Uterus (tissue), 4 donors: ENCODE data around the gene AQP3. TPM values are rescaled to one million over a fixed set of nuclear protein-coding genes. Genes with fewer than 3 reads are reported as not detected.
"Not testable (repeated sequence)": the region's sequence is repeated elsewhere in the genome, so short reads cannot be mapped to it uniquely, and the experiment has no call there.

ENCODE experiments used
- DNase-seq, 2 donors: peaks; one replicate each; pipeline ENCODE4 v3.0.0-alpha.2; 2019 to 2020
- H3K27ac ChIP-seq, 2 donors: fragments of 200-600 bp; sonication (generic); 1 replicate in 1 of 2; 2 replicates in 1 of 2; pipeline ENCODE4 v1.5.1; 2016 to 2018
- H3K27me3 ChIP-seq, 2 donors: fragments of 200-600 bp; sonication (generic); one replicate each; pipeline ENCODE4 v1.5.1; 2018 to 2019; ENCODE audit warnings: control low read depth in 1 of 2
- H3K36me3 ChIP-seq, 2 donors: fragments of 200-600 bp; sonication (generic); one replicate each; pipeline ENCODE4 v1.5.1; 2019; ENCODE audit warnings: control low read depth in 1 of 2
- H3K4me1 ChIP-seq, 2 donors: fragments of 200-600 bp; sonication (generic); one replicate each; pipeline ENCODE4 v1.5.1; 2018 to 2019; ENCODE audit warnings: control low read depth in 1 of 2
- H3K4me3 ChIP-seq, 2 donors: fragments of 200-600 bp; sonication (generic); 1 replicate in 1 of 2; 2 replicates in 1 of 2; pipeline ENCODE4 v1.5.1; 2018 to 2019; ENCODE audit warnings: mild to moderate bottlenecking in 1 of 2
- H3K9me3 ChIP-seq, 2 donors: fragments of 200-600 bp; sonication (generic); one replicate each; pipeline ENCODE4 v1.5.1; 2019; ENCODE audit warnings: control low read depth in 1 of 2
- POLR2A ChIP-seq, 2 donors: fragments of 450-650 bp; IDR thresholded peaks; one replicate each; pipeline ENCODE4 v1.6.1; 2016; ENCODE audit warnings: antibody characterized with exemption in 2 of 2, mild to moderate bottlenecking in 1 of 2, moderate library complexity in 1 of 2
- intact Hi-C: fragments of 100-400 bp; cut with DNase I; formaldehyde crosslinking; loops from one replicate; pipeline ENCODE4 v1.15.1; 2023; ENCODE audit warnings: low total_unique reads
- total RNA-seq, 4 donors: library from RNA; depleted of rRNA in 3 of 4; stranded (reverse); fragments of >200 nt in 3 of 4; gene quantifications; one replicate each; pipeline versions ENCODE4 v1.1.0 to v1.2.4, GENCODE V29; 2014 to 2023
- TF ChIP-seq, protein P1 (sequence below), 4 experiments: fragments of 200-600 bp in 2 of 4; fragments of 450-650 bp in 2 of 4; sonication (generic) in 2 of 4; IDR thresholded peaks; one replicate each; pipeline ENCODE4 v1.5.1; 2016 to 2019; ENCODE audit warnings: antibody characterized with exemption in 4 of 4, mild to moderate bottlenecking in 2 of 4, moderate library complexity in 1 of 4
- donor health status: DM: yes; HTN: yes; CAD: no.

AQP3 gene
- total RNA-seq, 4 donors from 2014 or later = 2.8 to 14.4 (median 5.8) TPM; not detected in 1

DNA sequence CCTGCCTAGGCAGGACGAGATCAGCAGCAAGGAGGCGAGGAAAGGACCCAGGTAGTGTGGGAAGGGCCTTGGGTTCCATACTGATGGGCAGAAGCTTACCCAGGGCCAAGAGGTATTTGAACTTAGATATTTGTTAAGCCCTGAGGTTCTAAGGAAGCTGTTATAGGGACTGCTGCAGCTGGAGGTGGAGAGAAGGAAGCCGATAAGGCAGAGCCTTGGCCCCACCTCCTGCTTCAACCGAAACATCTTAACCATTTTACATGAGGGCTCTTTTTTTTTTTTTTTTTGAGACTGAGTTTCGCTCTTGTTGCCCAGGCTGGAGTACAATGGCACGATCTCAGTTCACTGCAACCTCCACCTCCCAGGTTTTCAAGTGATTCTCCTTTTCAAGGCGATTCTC is 8.6 kb upstream of the AQP3 start:
- H3K36me3 ChIP-seq = no peaks in the 10 kb centered on the region
- no peak overlapping the region for H3K27ac ChIP-seq
- intact Hi-C loops = no loop called here
- TF ChIP-seq, protein P1, sequence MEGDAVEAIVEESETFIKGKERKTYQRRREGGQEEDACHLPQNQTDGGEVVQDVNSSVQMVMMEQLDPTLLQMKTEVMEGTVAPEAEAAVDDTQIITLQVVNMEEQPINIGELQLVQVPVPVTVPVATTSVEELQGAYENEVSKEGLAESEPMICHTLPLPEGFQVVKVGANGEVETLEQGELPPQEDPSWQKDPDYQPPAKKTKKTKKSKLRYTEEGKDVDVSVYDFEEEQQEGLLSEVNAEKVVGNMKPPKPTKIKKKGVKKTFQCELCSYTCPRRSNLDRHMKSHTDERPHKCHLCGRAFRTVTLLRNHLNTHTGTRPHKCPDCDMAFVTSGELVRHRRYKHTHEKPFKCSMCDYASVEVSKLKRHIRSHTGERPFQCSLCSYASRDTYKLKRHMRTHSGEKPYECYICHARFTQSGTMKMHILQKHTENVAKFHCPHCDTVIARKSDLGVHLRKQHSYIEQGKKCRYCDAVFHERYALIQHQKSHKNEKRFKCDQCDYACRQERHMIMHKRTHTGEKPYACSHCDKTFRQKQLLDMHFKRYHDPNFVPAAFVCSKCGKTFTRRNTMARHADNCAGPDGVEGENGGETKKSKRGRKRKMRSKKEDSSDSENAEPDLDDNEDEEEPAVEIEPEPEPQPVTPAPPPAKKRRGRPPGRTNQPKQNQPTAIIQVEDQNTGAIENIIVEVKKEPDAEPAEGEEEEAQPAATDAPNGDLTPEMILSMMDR (IDR thresholded peaks at IDR 0.05) = no peak
- H3K4me1 ChIP-seq = no peaks in the 10 kb centered on the region
- H3K27me3 ChIP-seq = no peaks in the 10 kb centered on the region
- no peak overlapping the region for H3K4me3 ChIP-seq
- no peaks in the 10 kb centered on the region for H3K9me3 ChIP-seq
- DNase-seq = no peak

DNA sequence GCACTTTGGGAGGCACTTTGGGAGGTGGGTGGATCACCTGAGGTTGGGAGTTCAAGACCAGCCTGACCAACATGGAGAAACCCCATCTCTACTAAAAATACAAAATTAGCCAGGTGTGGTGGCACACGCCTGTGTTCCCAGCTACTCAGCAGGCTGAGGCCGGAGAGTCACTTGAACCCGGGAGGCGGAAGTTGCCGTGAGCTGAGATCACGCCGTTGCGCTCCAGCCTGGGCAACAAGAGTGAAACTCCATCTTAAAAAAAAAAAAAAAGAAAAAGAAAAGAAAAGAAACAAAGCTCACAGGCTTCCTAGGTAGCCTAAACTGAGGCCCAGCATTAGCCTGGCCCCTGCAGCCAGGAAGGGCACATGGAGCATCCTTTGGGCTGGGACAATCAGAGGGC is 8.1 kb upstream of the AQP3 start:
- H3K36me3 ChIP-seq, H3K27ac ChIP-seq, H3K4me1 ChIP-seq, H3K9me3 ChIP-seq, intact Hi-C loops, DNase-seq, H3K27me3 ChIP-seq, H3K4me3 ChIP-seq: not testable (repeated sequence)

DNA sequence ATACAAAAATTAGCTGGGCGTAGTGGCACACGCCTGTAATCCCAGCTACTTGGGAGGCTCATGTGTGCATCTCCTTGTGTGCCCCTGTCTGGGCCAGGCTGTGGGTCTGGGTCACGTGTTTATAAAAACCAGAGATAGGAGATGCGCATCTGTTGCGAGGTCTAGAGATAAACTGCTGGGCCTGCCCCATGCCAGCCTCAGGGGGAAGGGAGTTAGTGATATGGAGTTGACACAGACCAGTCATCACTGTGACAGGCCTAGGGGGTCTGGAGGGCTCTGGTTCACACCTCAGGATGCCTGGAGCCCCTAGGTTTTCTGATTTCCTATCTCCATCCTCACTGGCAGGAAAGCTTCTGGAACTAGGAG is 7.3 kb upstream of the AQP3 start:
- H3K27ac ChIP-seq, DNase-seq, H3K4me1 ChIP-seq, H3K4me3 ChIP-seq, H3K27me3 ChIP-seq, intact Hi-C loops, H3K36me3 ChIP-seq, H3K9me3 ChIP-seq: not testable (repeated sequence)

DNA sequence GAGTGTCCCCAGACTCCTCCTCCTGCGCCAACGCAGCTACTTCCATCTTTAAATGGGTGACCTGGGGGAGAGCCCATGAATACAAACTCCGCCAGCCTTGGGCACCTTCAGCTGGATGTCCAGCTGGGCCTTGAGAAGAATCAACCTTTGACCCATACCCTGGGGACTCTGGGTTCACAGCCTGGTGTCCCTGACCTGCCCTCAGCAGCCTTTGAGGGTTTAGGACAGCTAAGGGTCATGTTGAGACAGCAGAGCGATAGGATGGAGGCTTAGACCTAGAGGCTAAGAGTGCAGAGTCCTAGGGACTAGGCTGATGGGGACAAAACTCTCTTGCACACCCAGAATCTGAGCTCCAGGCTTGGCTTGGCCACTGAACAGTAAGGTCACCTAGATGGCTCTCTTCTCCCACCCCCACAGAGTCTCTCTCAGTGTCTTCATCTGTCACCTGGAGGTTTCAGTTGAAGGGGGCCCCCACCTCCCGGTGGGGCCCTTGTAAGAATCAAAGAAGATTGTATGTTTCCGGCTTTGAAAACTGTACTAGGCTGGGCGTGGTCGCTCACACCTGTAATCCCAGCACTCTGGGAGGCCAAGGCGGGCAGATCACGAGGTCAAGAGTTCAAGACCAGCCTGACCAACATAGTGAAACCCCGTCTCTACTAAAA is 6.7 kb upstream of the AQP3 start:
- intact Hi-C loops = no loop called here
- no peak for TF ChIP-seq POLR2A (IDR thresholded peaks at IDR 0.05)
- TF ChIP-seq, protein P1 (IDR thresholded peaks at IDR 0.05) = no peak
- no peak for DNase-seq
- Histone ChIP-seq H3K27me3 (no peaks in the 10 kb centered on the region), H3K36me3 (no peaks in the 10 kb centered on the region), H3K4me3 (no peak overlapping the region), H3K4me1 (no peaks in the 10 kb centered on the region), H3K9me3 (no peaks in the 10 kb centered on the region), H3K27ac (no peak overlapping the region)

DNA sequence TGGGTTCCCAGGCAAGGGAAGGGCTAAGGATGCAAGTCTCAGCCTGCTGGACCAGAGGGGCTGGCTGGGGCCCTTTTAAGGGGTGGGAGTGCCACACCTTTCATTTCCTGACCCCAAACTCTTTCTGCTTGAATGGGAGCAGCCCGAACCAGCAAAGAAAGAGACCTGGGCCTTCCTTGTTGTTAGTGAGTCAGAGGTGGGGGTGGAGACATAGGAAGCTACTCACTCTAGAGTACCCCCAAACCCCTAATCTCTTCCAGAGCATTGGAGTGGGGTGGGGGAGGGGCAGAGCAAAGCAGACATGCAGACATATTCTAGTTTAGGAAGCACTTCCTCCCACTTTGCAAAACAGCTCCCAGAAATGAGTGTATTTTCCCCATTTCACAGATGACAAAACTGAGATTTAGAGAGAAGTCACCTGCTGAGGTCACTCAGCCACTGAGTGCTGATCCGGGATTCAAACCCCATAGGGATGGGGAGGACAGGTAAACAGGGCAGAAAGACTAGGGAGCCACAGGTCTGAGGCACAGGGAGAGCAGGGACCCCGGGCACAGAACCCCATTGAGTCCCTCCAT is 6.0 kb upstream of the AQP3 start:
- Histone ChIP-seq H3K9me3 (no peaks in the 10 kb centered on the region), H3K27me3 (no peaks in the 10 kb centered on the region), H3K36me3 (no peaks in the 10 kb centered on the region), H3K27ac (no peak overlapping the region), H3K4me1 (no peaks in the 10 kb centered on the region), H3K4me3 (no peak overlapping the region)
- intact Hi-C loops = no loop called here
- no peak for DNase-seq
- TF ChIP-seq POLR2A (IDR thresholded peaks at IDR 0.05) = no peak
- TF ChIP-seq, protein P1 (IDR thresholded peaks at IDR 0.05) = no peak

DNA sequence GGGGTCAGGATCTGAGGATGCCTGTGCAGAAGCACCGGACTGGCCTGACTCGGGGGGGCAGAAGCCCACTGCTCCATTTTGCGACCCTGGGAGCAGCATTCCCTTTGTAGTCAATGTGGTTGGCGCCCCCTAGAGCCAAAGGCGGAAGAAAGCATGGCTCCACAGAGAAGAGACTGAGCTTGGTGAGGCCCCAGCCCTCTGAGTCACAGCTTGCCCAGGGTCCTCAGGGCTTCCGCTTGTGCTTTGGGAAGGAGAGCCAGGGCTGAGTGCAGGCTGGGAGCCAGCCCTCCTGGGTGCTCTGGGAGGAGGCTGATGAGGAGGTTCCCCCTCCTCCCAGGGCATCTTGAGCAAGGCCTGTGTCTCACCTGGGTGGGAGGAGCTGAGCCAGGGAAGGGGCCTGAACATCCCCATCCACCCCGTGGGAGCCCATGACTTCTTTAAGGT is 5.5 kb upstream of the AQP3 start:
- no peaks in the 10 kb centered on the region for H3K4me1 ChIP-seq
- H3K36me3 ChIP-seq = no peaks in the 10 kb centered on the region
- no peak for DNase-seq
- no peak overlapping the region for H3K4me3 ChIP-seq
- intact Hi-C loops = no loop called here
- H3K27ac ChIP-seq = no peak overlapping the region
- TF ChIP-seq, protein P1 (IDR thresholded peaks at IDR 0.05) = peak in 3 of 4 experiments; percentile 9 to 25 (median 12)
- no peak for TF ChIP-seq POLR2A (IDR thresholded peaks at IDR 0.05)
- H3K9me3 ChIP-seq = no peaks in the 10 kb centered on the region
- no peaks in the 10 kb centered on the region for H3K27me3 ChIP-seq
